GM21723 (cell line): Measurements from ENCODE around the gene ZBTB48.
"Not testable (repeated sequence)": the region's sequence is repeated elsewhere in the genome, so short reads cannot be mapped to it uniquely, and the experiment has no call there.

ENCODE experiments used
- ATAC-seq: cut with Tn5 transposase; IDR thresholded peaks from one replicate; pipeline ENCODE4 v1.9.1; 2021; ENCODE audit warnings: mild to moderate bottlenecking, moderate library complexity; ENCODE audit not compliant: unreplicated experiment

ZBTB48 gene

GRCh38 chr1:6590046-6590445 lies 10.3 kb downstream of the ZBTB48 start:
- ATAC-seq, result no peak

- no peak for ATAC-seq
These were observed 11.4 kb downstream of the ZBTB48 start for GRCh38 chr1:6591222-6591621.

GRCh38 chr1:6591644-6592043 lies 11.8 kb downstream of the ZBTB48 start:
- no peak for ATAC-seq

- no peak for ATAC-seq
These were observed 12.6 kb downstream of the ZBTB48 start for GRCh38 chr1:6592441-6592840.

GRCh38 chr1:6592865-6593593 lies 13.2 kb downstream of the ZBTB48 start:
- no peak for ATAC-seq

- ATAC-seq, result no peak
These were observed 14.0 kb downstream of the ZBTB48 start for GRCh38 chr1:6593810-6594209.

- no peak for ATAC-seq
These were observed 15.4 kb downstream of the ZBTB48 start for GRCh38 chr1:6594977-6595740.

- ATAC-seq, result no peak
These were observed 16.6 kb downstream of the ZBTB48 start for GRCh38 chr1:6596351-6596750.

- ATAC-seq, result no peak
These were observed 17.3 kb downstream of the ZBTB48 start for GRCh38 chr1:6596886-6597776.

- no peak for ATAC-seq
These were observed 18.0 kb downstream of the ZBTB48 start for GRCh38 chr1:6597777-6598131.

- no peak for ATAC-seq
These were observed 19.6 kb downstream of the ZBTB48 start for GRCh38 chr1:6599141-6599975.

- not testable (repeated sequence) for ATAC-seq
These were observed 20.2 kb downstream of the ZBTB48 start for GRCh38 chr1:6599991-6600390.

- no peak for ATAC-seq
These were observed 20.7 kb downstream of the ZBTB48 start for GRCh38 chr1:6600410-6601048.

GRCh38 chr1:6601049-6601922 lies 21.5 kb downstream of the ZBTB48 start:
- ATAC-seq, result no peak

GRCh38 chr1:6601923-6602668 lies 22.3 kb downstream of the ZBTB48 start:
- ATAC-seq, result peak; percentile 9

GRCh38 chr1:6602669-6603237 lies 23.0 kb downstream of the ZBTB48 start, which contains the start of gene KLHL21:
KLHL21 (minus strand) TSS chr1:6602869; CDS start chr1:6602817, 52 bp downstream.
- ATAC-seq, result peak; percentile 47

GRCh38 chr1:6603238-6603914 lies 23.6 kb downstream of the ZBTB48 start:
- ATAC-seq, result peak; percentile 27
